ENCODE measurements around the gene NOX5. TPM values are rescaled to one million over a fixed set of nuclear protein-coding genes. Genes with fewer than 3 reads are reported as not detected.

NOX5 gene
- total RNA-seq, 1 donor from 2014 or later, result not detected

- H3K9me3 Mint-ChIP-seq, result no peaks in the 10 kb centered on the region
- no peak for TF ChIP-seq CTCF (conservative IDR thresholded peaks at IDR 0.05)
- peaks cover 56% of the 10 kb centered on the region for H3K4me1 Mint-ChIP-seq
- peaks cover 32% of the 10 kb centered on the region for H3K27me3 Mint-ChIP-seq (ENCODE audit: low read depth)
- H3K4me3 Mint-ChIP-seq, result no peak overlapping the region
- peak overlapping the region; percentile 59 for H3K27ac Mint-ChIP-seq (ENCODE audit: unreplicated experiment)
- no peaks in the 10 kb centered on the region for H3K36me3 Mint-ChIP-seq (ENCODE audit: low read depth)
- DNase-seq (ENCODE audit: low read depth, low spot score), result no peak
Measured at GRCh38 chr15:69081310-69082004, 67.0 kb downstream of the NOX5 start.

GRCh38 chr15:69082021-69082502 lies 67.6 kb downstream of the NOX5 start:
- Mint-ChIP-seq H3K4me3 (no peak overlapping the region), H3K36me3 (ENCODE audit: low read depth) (no peaks in the 10 kb centered on the region), H3K27ac (ENCODE audit: unreplicated experiment) (no peak overlapping the region), H3K9me3 (no peaks in the 10 kb centered on the region), H3K4me1 (peaks cover 61% of the 10 kb centered on the region), H3K27me3 (ENCODE audit: low read depth) (peaks cover 38% of the 10 kb centered on the region)
- DNase-seq (ENCODE audit: low read depth, low spot score), result no peak
- TF ChIP-seq CTCF (conservative IDR thresholded peaks at IDR 0.05), result no peak

- Mint-ChIP-seq H3K36me3 (ENCODE audit: low read depth) (no peaks in the 10 kb centered on the region), H3K4me3 (no peak overlapping the region), H3K4me1 (peaks cover 65% of the 10 kb centered on the region), H3K27me3 (ENCODE audit: low read depth) (peaks cover 43% of the 10 kb centered on the region), H3K9me3 (no peaks in the 10 kb centered on the region), H3K27ac (ENCODE audit: unreplicated experiment) (no peak overlapping the region)
- DNase-seq (ENCODE audit: low read depth, low spot score), result no peak
- TF ChIP-seq CTCF (conservative IDR thresholded peaks at IDR 0.05), result no peak
Measured at GRCh38 chr15:69082554-69082953, 68.1 kb downstream of the NOX5 start.

- peaks cover 61% of the 10 kb centered on the region for H3K27me3 Mint-ChIP-seq (ENCODE audit: low read depth)
- H3K4me3 Mint-ChIP-seq, result no peak overlapping the region
- no peak for DNase-seq (ENCODE audit: low read depth, low spot score)
- H3K27ac Mint-ChIP-seq (ENCODE audit: unreplicated experiment), result no peak overlapping the region
- no peaks in the 10 kb centered on the region for H3K9me3 Mint-ChIP-seq
- no peak for TF ChIP-seq CTCF (conservative IDR thresholded peaks at IDR 0.05)
- H3K4me1 Mint-ChIP-seq, result peaks cover 69% of the 10 kb centered on the region
- H3K36me3 Mint-ChIP-seq (ENCODE audit: low read depth), result no peaks in the 10 kb centered on the region
Measured at GRCh38 chr15:69084404-69085030, 70.0 kb downstream of the NOX5 start.

GRCh38 chr15:69085325-69086081 lies 71.0 kb downstream of the NOX5 start:
- H3K4me3 Mint-ChIP-seq, result peak overlapping the region; percentile 52
- H3K27me3 Mint-ChIP-seq (ENCODE audit: low read depth), result peaks cover 71% of the 10 kb centered on the region
- no peak overlapping the region for H3K27ac Mint-ChIP-seq (ENCODE audit: unreplicated experiment)
- peaks cover 68% of the 10 kb centered on the region for H3K4me1 Mint-ChIP-seq
- no peaks in the 10 kb centered on the region for H3K36me3 Mint-ChIP-seq (ENCODE audit: low read depth)
- DNase-seq (ENCODE audit: low read depth, low spot score), result no peak
- TF ChIP-seq CTCF (conservative IDR thresholded peaks at IDR 0.05), result no peak
- no peaks in the 10 kb centered on the region for H3K9me3 Mint-ChIP-seq

Data from neural crest cell (in vitro differentiated cells).